IMR-90 (cell line): ENCODE data around the gene INSYN1. TPM values are rescaled to one million over a fixed set of nuclear protein-coding genes. Genes with fewer than 3 reads are reported as not detected.

Source experiments
- ATAC-seq: fragments of 200-7000 bp; cut with Tn5 transposase; 2 replicates; pipeline ENCODE4 v1.9.1; 2020; ENCODE audit warnings: low read depth, mild to moderate bottlenecking, moderate library complexity
- BruUV-seq: library from RNA; stranded (reverse); fragments of 400-500 nt; replicated peaks from 2 replicates; lab custom pipeline; 2021; lab: Mats Ljungman, UMichigan
- CTCF ChIA-PET: fragments of 300-600 bp; formaldehyde crosslinking; extraction: SDS; loops from one replicate; lab custom pipeline; 2021; ENCODE audit warnings: antibody characterized with exemption; lab: Yijun Ruan, JAX
- POLR2A ChIA-PET: fragments of 300-600 bp; sonication (Branson Sonifier 250); formaldehyde crosslinking; loops from one replicate; lab custom pipeline; 2022; ENCODE audit warnings: antibody characterized with exemption; ENCODE audit not compliant: unreplicated experiment; lab: Charles Lee
- DNase-seq: peaks from one replicate; pipeline ENCODE4 v3.0.0; 2013
- H2AFZ ChIP-seq: replicated peaks from 2 replicates; pipeline ENCODE3; 2013; ENCODE audit warnings: low read length, mild to moderate bottlenecking; ENCODE audit not compliant: poor library complexity
- H2AK5ac ChIP-seq: 2 replicates; pipeline ENCODE4 v1.6.1; 2013; ENCODE audit warnings: low read depth, low read length, inconsistent platforms
- H2AK9ac ChIP-seq: replicated peaks from 2 replicates; pipeline ENCODE3; 2013; ENCODE audit warnings: mild to moderate bottlenecking, low read depth, low read length, moderate library complexity; ENCODE audit not compliant: poor library complexity
- H2BK120ac ChIP-seq: 2 replicates; pipeline ENCODE4 v1.6.1; 2013; ENCODE audit warnings: low read depth, low read length, inconsistent platforms
- H2BK15ac ChIP-seq: 3 replicates; pipeline ENCODE4 v1.6.1; 2013; ENCODE audit warnings: low read depth, low read length, inconsistent platforms
- H2BK20ac ChIP-seq: 2 replicates; pipeline ENCODE4 v1.6.1; 2013; ENCODE audit warnings: low read depth, mild to moderate bottlenecking, inconsistent platforms, low read length, moderate library complexity
- H2BK5ac ChIP-seq: 2 replicates; pipeline ENCODE4 v1.6.1; 2013; ENCODE audit warnings: mild to moderate bottlenecking, low read depth, low read length, inconsistent platforms; ENCODE audit not compliant: poor library complexity, severe bottlenecking
- H3K14ac ChIP-seq: replicated peaks from 2 replicates; pipeline ENCODE4 v1.6.1; 2013; ENCODE audit warnings: low read depth, low read length, inconsistent platforms
- H3K18ac ChIP-seq: 2 replicates; pipeline ENCODE4 v1.6.1; 2013; ENCODE audit warnings: low read depth, low read length, control low read depth
- H3K23ac ChIP-seq: 2 replicates; pipeline ENCODE4 v1.6.1; 2013; ENCODE audit warnings: low read depth, low read length, inconsistent platforms
- H3K27ac ChIP-seq: 2 replicates; pipeline ENCODE4 v1.5.1; 2013; ENCODE audit warnings: mild to moderate bottlenecking, control low read depth, low read length; ENCODE audit not compliant: insufficient read depth
- H3K27me3 ChIP-seq: 2 replicates; pipeline ENCODE4 v1.6.1; 2013; ENCODE audit warnings: low read length; ENCODE audit not compliant: control insufficient read depth, insufficient read depth
- H3K36me3 ChIP-seq: 2 replicates; pipeline ENCODE4 v1.6.1; 2013; ENCODE audit warnings: low read length, mixed read lengths; ENCODE audit not compliant: control insufficient read depth, insufficient read depth
- H3K4ac ChIP-seq: 2 replicates; pipeline ENCODE4 v1.6.1; 2013; ENCODE audit warnings: low read depth, low read length, inconsistent platforms
- H3K4me1 ChIP-seq: 2 replicates; pipeline ENCODE4 v1.6.1; 2013; ENCODE audit warnings: low read length, mixed read lengths; ENCODE audit not compliant: control insufficient read depth, insufficient read depth
- H3K4me2 ChIP-seq: 2 replicates; pipeline ENCODE4 v1.6.1; 2013; ENCODE audit warnings: low read depth, mild to moderate bottlenecking, control low read depth, low read length, moderate library complexity
- H3K4me3 ChIP-seq: 2 replicates; pipeline ENCODE4 v1.5.1; 2013; ENCODE audit warnings: low read depth, mild to moderate bottlenecking, control low read depth, low read length, moderate library complexity; ENCODE audit not compliant: insufficient read depth
- H3K56ac ChIP-seq: 2 replicates; pipeline ENCODE4 v1.6.1; 2013; ENCODE audit warnings: low read length, inconsistent platforms; ENCODE audit not compliant: insufficient read depth; ENCODE audit errors: extremely low read depth
- H3K79me1 ChIP-seq, 2 experiments: 2 replicates each; pipeline ENCODE4 v1.6.1; 2013; ENCODE audit warnings: low read length in 2 of 2, inconsistent platforms in 1 of 2, low read depth in 1 of 2
- H3K9ac ChIP-seq: 2 replicates; pipeline ENCODE4 v1.6.1; 2013; ENCODE audit warnings: low read depth, low read length, control low read depth
- H3K9me1 ChIP-seq: 2 replicates; pipeline ENCODE4 v1.6.1; 2013; ENCODE audit warnings: low read length, inconsistent platforms; ENCODE audit not compliant: insufficient read depth
- H3K9me3 ChIP-seq: 2 replicates; pipeline ENCODE4 v1.6.1; 2013; ENCODE audit warnings: low read length; ENCODE audit not compliant: control insufficient read depth, insufficient read depth
- H4K20me1 ChIP-seq: 2 replicates; pipeline ENCODE4 v1.6.1; 2013; ENCODE audit warnings: low read length, inconsistent platforms; ENCODE audit not compliant: insufficient read depth
- H4K5ac ChIP-seq: 2 replicates; pipeline ENCODE4 v1.6.1; 2013; ENCODE audit warnings: mild to moderate bottlenecking, low read depth, low read length, control low read depth
- H4K8ac ChIP-seq, 2 experiments: 2 replicates each; pipeline ENCODE4 v1.6.1; 2013; ENCODE audit warnings: low read depth in 2 of 2, low read length in 2 of 2, control low read depth in 1 of 2, inconsistent platforms in 1 of 2
- H4K91ac ChIP-seq: 2 replicates; pipeline ENCODE4 v1.6.1; 2013; ENCODE audit warnings: low read depth, low read length, inconsistent platforms; ENCODE audit not compliant: insufficient read depth
- CEBPB ChIP-seq: IDR thresholded peaks from 2 replicates; pipeline ENCODE4 v1.6.1; 2012; ENCODE audit warnings: low read depth, low read length, improper control_type of control experiment
- CHD1 ChIP-seq: IDR thresholded peaks from 2 replicates; pipeline ENCODE4 v1.6.1; 2012; ENCODE audit warnings: low read depth, low read length, improper control_type of control experiment
- CTCF ChIP-seq: conservative IDR thresholded peaks from 2 replicates; pipeline ENCODE4 v1.5.1; 2012; ENCODE audit warnings: mild to moderate bottlenecking, low read depth, low read length, improper control_type of control experiment
- ELK1 ChIP-seq: fragments of 150-350 bp; IDR thresholded peaks from 2 replicates; pipeline ENCODE4 v1.6.1; 2016; ENCODE audit warnings: low read depth, mild to moderate bottlenecking, low read length, moderate library complexity, borderline replicate concordance
- FOS ChIP-seq: fragments of 150-350 bp; IDR thresholded peaks from 2 replicates; pipeline ENCODE4 v1.6.1; 2016; ENCODE audit warnings: low read depth, low read length
- MAFK ChIP-seq: IDR thresholded peaks from 2 replicates; pipeline ENCODE4 v1.6.1; 2012; ENCODE audit warnings: low read depth, low read length, improper control_type of control experiment
- MAZ ChIP-seq: IDR thresholded peaks from 2 replicates; pipeline ENCODE4 v1.6.1; 2012; ENCODE audit warnings: low read depth, mild to moderate bottlenecking, low read length, improper control_type of control experiment, moderate library complexity, borderline replicate concordance
- MXI1 ChIP-seq: IDR thresholded peaks from 2 replicates; pipeline ENCODE4 v1.6.1; 2012; ENCODE audit warnings: low read depth, mild to moderate bottlenecking, low read length, moderate library complexity, borderline replicate concordance
- NFE2L2 ChIP-seq: fragments of 150-350 bp; IDR thresholded peaks from 2 replicates; pipeline ENCODE4 v1.6.1; 2016; ENCODE audit warnings: low read depth, mild to moderate bottlenecking, low read length
- POLR2A ChIP-seq: IDR thresholded peaks from 2 replicates; pipeline ENCODE4 v1.6.1; 2012; ENCODE audit warnings: mild to moderate bottlenecking, low read depth, low read length
- RAD21 ChIP-seq: IDR thresholded peaks from 2 replicates; pipeline ENCODE4 v1.6.1; 2012; ENCODE audit warnings: low read length, improper control_type of control experiment
- RFX5 ChIP-seq: IDR thresholded peaks from 2 replicates; pipeline ENCODE4 v1.8.0; 2012; ENCODE audit warnings: low read depth, mild to moderate bottlenecking, low read length, moderate library complexity
- SMC3 ChIP-seq: fragments of 150-350 bp; IDR thresholded peaks from 2 replicates; pipeline ENCODE4 v1.6.1; 2016; ENCODE audit warnings: low read depth, mild to moderate bottlenecking, antibody characterized with exemption, low read length, moderate library complexity
- WGBS, 2 experiments: methylation state at CpG; one replicate each; pipeline versions ENCODE4 v1.1.5 to v1.1.7; 2013; ENCODE audit warnings: missing lambda C conversion rate in 2 of 2; ENCODE audit not compliant: insufficient read length in 1 of 2; ENCODE audit errors: extremely low coverage in 2 of 2; 5-methylcytosine and 5-hydroxymethylcytosine counted together
- dilution Hi-C: fragments of 300-500 bp; cut with HindIII; formaldehyde crosslinking; loops from one replicate; pipeline ENCODE4 v1.14.3; 2018; ENCODE audit warnings: low sequenced_read_pairs; ENCODE audit not compliant: unreplicated experiment
- in situ Hi-C: fragments of 300-500 bp; cut with MboI; formaldehyde crosslinking; loops from 3 replicates; pipeline ENCODE4 v1.14.3; 2019; ENCODE audit warnings: low sequenced_read_pairs, inconsistent platforms, mixed read lengths
- intact Hi-C: fragments of 100-400 bp; cut with micrococcal nuclease; formaldehyde crosslinking; loops from 2 replicates; pipeline ENCODE4 v1.10.0; 2022
- polyA plus RNA-seq, 3 experiments: library from polyadenylated mRNA; depleted of rRNA; stranded (reverse); fragments of >200 nt; gene quantifications; 2 replicates each; pipeline ENCODE4 v1.2.3, GENCODE V29; 2012; ENCODE audit warnings: low replicate concordance in 1 of 3
- total RNA-seq: library from RNA; depleted of rRNA; stranded (reverse); fragments of >200 nt; gene quantifications from 2 replicates; pipeline ENCODE4 v1.2.3, GENCODE V29; 2012
- TF ChIP-seq, protein P1 (sequence below): fragments of 150-350 bp; IDR thresholded peaks from 2 replicates; pipeline ENCODE4 v1.6.1; 2017; ENCODE audit warnings: mild to moderate bottlenecking, antibody characterized with exemption, low read length, low read depth

The INSYN1 gene
- total and polyA plus RNA-seq, 2 of the 4 experiments (the other 2 are of a cell fraction), result 0.18 to 0.34 TPM

DNA sequence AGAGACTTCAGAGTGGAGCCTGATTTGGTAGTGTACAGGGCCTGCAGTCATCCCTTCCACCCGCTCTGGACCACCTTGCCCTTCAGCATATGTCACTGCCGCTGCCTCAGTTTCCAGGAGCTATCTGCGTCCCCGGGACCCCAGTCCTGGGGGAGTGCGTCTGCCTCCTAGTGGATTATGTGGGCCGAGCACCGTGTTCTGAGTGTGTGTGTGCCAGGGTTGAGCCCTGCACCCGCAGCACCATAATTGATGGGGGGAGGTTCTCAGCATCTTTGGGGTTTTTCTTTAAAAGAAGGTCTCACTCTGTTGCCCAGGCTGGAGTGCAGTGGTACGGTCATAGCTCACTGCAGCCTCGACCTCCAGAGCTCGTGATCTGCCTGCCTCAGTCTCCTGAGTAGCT lies 35.3 kb downstream of the INSYN1 start:
- H3K14ac ChIP-seq, result no peak overlapping the region
- no peak overlapping the region for H4K91ac ChIP-seq
- H2BK20ac ChIP-seq, result no peak overlapping the region
- CTCF ChIA-PET, result interaction anchor here (0.6 kb wide), 1 partner anchor 176 kb away, joined by 3 read pairs; no protein-coding TSS in a partner anchor
- no peaks in the 10 kb centered on the region for H3K4me1 ChIP-seq
- H3K56ac ChIP-seq, result no peak overlapping the region
- H2AFZ ChIP-seq, result no peak overlapping the region
- no peak overlapping the region for H2BK15ac ChIP-seq
- in situ Hi-C loops, result no loop called here
- H3K27me3 ChIP-seq, result peaks cover 32% of the 10 kb centered on the region
- intact Hi-C loops, result no loop called here
- H2BK5ac ChIP-seq, result no peak overlapping the region
- WGBS, 2 experiments, result 49% methylated on average over 4 of the region's 11 CpGs; no CpG with 5 or more reads in 1 of the 2 experiments
- H3K4me3 ChIP-seq, result no peak overlapping the region
- no peak overlapping the region for H4K8ac ChIP-seq
- no peak overlapping the region for H3K27ac ChIP-seq
- H3K9me3 ChIP-seq, result no peaks in the 10 kb centered on the region
- POLR2A ChIA-PET, result no interaction called here
- H2AK9ac ChIP-seq, result peak overlapping the region; percentile 85
- no TSS peak for BruUV-seq
- no peak overlapping the region for H3K4ac ChIP-seq
- H4K20me1 ChIP-seq, result peaks cover 5% of the 10 kb centered on the region
- TF ChIP-seq CHD1, result no peak
- TF ChIP-seq POLR2A, result no peak
- no peak for TF ChIP-seq RFX5
- no peak for TF ChIP-seq FOS
- no peak for TF ChIP-seq RAD21
- no peak for TF ChIP-seq ELK1
- no peak for TF ChIP-seq SMC3
- no peak for TF ChIP-seq MAZ
- TF ChIP-seq CEBPB, result no peak
- TF ChIP-seq CTCF, result no peak
- TF ChIP-seq MAFK, result no peak
- TF ChIP-seq MXI1, result no peak
- no peak for TF ChIP-seq NFE2L2
- TF ChIP-seq, protein P1, sequence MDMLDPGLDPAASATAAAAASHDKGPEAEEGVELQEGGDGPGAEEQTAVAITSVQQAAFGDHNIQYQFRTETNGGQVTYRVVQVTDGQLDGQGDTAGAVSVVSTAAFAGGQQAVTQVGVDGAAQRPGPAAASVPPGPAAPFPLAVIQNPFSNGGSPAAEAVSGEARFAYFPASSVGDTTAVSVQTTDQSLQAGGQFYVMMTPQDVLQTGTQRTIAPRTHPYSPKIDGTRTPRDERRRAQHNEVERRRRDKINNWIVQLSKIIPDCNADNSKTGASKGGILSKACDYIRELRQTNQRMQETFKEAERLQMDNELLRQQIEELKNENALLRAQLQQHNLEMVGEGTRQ, result no peak
- no peaks in the 10 kb centered on the region for H3K9me1 ChIP-seq
- ATAC-seq, result no peak
- dilution Hi-C loops, result no loop called here
- H3K9ac ChIP-seq, result no peak overlapping the region
- DNase-seq, result no peak
- no peak overlapping the region for H2AK5ac ChIP-seq
- no peak overlapping the region for H2BK120ac ChIP-seq
- H3K79me1 ChIP-seq, result no peaks in the 10 kb centered on the region; a peak in 1 of 4 replicates
- H3K4me2 ChIP-seq, result no peak overlapping the region
- H3K18ac ChIP-seq, result no peak overlapping the region
- H4K5ac ChIP-seq, result no peak overlapping the region
- no peak overlapping the region for H3K23ac ChIP-seq
- H3K36me3 ChIP-seq, result peaks cover 12% of the 10 kb centered on the region
